Inferior parietal cortex (tissue), 1 donor: ENCODE measurements around the gene FAIM2.

Experiments used
- DNase-seq: peaks from one replicate; pipeline ENCODE4 v3.0.0-alpha.2; 2016; ENCODE audit errors: extremely low spot score

FAIM2 gene

DNA sequence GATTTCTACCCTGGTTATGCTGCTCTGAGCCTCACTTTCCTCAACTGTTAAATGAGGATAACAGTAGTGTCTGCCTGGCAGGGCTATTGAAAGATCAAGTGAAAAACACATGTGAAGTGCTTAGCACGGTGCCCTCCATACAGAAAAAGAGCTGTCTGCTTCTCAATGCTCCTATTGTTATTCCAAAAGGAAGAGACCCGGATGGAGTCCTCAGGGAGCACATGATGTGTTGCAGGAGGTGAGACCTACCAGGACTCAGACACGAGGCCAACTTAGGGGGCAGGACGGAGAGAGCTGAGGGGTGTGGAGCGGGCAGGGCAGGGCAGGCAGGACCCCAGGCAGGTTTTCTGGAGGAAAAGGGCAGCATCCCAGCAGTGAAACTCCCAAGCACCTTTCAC, 8.9 kb downstream of the FAIM2 start:
- DNase-seq: no peak

DNA sequence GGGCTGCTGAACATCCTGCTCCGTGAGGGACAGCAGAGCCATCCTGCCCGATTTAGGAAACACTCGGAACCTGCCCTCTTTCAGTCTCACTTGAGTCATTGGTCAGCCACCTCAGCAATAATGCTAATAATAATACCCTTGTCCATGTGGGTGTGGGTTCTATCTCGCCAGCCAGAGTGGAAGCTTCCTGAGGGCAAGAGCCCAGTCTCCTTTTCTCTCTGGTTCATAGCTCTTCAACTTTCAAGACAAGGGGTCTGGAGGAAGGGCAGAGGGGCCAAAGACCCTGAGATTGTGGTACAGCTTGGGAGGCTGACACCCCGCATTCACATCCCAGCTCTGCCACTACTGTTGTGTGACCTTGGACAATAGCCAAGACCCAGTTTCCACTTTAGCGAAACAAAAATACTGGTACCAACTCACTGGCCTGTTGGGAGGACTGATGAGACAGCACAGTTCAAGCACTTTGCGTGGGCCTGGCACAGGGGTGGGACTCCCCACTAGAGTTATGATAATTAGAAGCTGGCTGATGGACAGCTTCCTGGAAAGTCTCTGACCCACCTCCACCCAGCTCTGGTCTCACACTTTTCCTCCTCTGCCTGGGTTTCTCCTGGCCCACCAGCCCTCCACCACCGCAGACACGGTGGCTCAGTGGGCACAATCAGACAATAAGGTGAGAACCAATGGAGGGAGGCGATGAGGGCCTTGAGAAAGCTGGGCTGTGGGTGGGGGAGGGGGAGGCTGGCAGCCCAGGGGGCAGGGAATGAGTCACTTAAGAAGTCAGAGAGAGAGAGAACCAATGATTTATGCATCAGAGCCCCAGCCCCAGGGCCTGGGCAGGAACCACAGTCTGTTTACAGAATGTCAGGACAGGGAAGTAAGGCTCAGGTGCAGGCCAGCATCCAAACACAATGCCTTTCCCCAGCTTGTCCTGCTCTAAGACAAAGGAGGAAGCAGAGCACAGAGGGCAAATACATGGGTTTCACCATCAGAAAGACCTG, 9.6 kb downstream of the FAIM2 start:
- no peak for DNase-seq

DNA sequence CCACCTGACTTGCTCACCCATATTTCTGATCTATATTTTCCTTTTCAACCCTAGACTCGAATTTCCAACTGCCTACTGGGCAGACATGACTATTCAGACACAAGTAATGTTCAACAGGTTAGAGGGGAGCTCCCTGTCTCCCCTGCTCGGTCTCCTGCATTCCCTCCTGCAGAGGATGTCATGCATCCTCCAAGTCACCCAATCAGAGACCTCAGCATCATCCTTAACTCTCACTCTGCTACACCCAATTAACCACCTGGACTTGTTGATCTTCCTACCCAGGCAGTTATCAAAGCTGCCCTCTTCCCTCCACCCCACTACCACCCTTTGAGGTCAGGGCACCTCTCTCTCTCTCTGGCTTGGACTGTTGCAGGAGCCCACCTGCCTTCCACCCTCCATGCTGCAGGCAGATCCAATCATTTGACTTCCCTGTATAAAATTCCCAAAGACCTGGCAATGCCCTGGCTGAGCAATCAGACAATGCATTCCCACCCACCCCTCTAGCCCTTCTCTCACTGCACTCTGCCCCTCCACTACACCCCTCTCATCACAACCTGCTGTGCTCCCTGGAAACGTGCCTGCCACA, 10.9 kb downstream of the FAIM2 start:
- no peak for DNase-seq

DNA sequence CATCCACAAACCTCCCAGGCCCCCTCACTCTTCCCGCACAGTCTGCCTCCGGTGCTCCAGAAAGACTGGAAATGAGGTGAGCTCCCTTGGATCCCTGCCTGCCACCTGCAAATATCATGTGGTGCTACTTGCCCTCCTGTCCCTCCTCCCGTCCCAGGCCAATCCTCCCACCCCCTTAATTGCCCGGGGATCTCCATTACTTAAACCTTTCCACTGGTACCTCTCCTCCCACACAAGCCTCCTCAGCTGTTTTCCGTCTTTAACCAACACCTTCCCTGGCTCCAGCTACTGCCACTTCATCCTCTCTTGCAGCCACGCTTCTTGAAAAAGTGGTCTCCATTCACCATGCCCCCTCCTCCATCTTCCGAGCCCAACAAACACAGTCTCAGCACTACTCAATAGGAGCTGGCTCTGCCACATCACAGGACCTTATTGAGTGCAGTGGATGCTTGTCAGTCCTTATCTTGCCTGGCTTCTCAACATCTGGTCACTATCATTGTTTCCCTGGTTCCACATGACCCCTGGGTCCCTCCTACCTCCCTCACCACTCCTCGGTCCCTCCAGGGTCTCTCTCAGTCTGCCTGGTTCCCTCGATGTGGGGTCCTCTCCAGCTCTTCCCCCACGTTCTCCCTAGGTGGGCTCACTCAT, 11.5 kb downstream of the FAIM2 start:
- no peak for DNase-seq

- DNase-seq: no peak
These were observed 12.2 kb downstream of the FAIM2 start for GRCh38 chr12:49891476-49891875.

- DNase-seq: no peak
These were observed 12.7 kb downstream of the FAIM2 start for GRCh38 chr12:49891012-49891411.

DNA sequence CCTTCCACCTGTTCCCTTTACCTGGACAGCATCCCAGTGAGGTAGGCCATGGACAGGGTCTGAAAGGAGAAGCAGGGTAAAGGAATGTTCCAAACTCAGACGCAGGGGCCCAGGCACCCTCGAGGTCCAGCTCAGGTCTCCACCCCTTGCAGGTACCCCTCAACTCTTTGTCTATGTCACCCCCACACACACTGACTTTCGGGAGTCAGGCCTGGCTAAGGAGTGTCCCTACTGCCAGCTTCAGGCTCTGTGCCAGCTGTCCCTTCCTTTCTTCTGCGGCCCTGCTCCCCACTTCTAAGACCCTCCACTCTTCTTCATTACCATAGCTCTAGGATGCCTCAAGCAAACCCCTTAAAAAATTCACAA, 13.6 kb downstream of the FAIM2 start:
- DNase-seq: no peak

DNA sequence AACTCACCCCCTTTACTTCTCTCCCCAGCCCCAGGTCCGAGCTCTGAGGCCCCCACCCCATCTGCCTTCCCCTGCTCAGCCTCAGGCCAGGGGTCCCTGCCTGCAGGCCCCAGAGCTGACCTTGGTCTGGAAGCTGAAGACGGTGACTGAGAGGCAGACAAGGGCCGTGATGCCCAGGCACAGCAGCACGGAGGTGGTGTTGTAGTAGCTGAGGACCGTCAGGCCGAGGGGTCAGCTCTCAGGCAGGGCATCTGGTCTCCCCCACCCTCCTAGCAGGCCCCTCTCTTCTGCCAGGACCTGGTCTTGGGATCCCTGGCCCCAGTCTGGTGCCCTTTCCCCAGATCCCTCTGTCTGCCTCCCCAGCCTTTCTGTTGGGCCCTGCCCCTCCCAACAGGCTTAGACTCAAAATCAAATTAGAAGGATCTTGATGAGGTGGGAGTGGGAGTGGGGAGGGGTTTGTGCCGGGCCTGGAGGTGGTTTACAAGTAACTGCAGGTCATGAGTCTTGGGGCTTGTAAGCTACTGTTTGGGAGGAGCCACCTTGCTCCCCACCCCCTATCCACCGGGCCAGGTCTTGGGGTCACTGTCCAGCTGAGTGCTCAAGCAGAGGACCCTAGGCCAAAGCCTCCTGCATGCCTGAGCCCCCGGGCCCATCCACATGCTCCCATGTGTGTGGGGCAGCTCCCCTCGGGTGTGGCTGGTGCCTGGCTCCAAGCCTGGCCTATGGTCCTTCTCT, 14.2 kb downstream of the FAIM2 start:
- no peak for DNase-seq

- no peak for DNase-seq
These were observed 15.1 kb downstream of the FAIM2 start for GRCh38 chr12:49888461-49889151.

GRCh38 chr12:49887536-49888401, 15.9 kb downstream of the FAIM2 start:
- DNase-seq: no peak

DNA sequence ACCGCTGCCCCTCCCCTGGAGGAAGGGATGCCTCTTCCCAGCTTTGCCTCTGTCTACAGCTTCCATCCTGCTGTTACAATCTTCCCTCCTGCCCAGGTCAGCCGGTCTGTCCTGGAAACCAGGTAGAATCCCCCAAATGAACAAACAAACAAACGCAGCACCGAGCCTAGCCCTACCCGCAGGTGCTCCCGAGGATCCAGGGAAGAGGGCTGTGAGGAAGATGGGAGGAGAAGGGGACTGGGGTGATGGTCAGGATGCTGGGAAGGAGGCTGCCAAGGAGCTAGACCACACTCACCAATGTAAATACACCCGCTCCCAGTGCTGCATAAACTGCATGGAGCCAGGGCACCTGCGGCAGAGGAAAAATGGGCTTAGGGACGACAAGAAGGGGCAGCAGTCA, 16.6 kb downstream of the FAIM2 start:
- no peak for DNase-seq

- no peak for DNase-seq
These were observed 17.8 kb downstream of the FAIM2 start for GRCh38 chr12:49885663-49886461.

GRCh38 chr12:49885118-49885517, 18.6 kb downstream of the FAIM2 start:
- DNase-seq: no peak

GRCh38 chr12:49882851-49883464, 20.7 kb downstream of the FAIM2 start:
- DNase-seq: no peak

DNA sequence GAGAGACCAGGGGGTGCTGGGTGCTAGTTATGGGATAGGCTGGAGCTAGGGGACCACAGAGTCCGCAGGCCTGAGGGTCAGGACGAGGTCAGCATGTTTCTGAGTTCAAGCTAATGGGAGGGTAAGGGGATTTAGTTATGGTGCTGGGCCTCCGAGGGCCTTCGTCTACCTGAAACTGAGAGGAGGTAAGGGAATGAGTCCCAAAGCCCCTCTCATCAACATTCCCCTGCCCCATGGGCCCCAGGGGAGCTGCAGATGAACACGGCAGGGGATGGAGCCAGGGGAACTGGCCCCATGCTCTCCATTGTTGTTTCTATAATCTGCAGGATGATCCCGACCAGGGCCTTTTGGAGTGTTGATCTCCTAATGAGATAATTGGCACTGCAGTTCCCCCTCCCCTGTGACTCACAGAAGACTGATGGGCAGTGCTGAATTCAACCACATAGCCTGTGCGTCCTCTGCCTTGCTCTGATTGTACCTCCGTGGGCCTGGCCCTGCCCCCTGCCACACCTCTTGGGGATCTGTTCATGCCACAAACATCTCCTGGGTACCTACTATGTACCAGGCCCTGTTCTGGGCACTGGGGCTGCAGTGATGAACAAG, 21.4 kb downstream of the FAIM2 start:
- no peak for DNase-seq

DNA sequence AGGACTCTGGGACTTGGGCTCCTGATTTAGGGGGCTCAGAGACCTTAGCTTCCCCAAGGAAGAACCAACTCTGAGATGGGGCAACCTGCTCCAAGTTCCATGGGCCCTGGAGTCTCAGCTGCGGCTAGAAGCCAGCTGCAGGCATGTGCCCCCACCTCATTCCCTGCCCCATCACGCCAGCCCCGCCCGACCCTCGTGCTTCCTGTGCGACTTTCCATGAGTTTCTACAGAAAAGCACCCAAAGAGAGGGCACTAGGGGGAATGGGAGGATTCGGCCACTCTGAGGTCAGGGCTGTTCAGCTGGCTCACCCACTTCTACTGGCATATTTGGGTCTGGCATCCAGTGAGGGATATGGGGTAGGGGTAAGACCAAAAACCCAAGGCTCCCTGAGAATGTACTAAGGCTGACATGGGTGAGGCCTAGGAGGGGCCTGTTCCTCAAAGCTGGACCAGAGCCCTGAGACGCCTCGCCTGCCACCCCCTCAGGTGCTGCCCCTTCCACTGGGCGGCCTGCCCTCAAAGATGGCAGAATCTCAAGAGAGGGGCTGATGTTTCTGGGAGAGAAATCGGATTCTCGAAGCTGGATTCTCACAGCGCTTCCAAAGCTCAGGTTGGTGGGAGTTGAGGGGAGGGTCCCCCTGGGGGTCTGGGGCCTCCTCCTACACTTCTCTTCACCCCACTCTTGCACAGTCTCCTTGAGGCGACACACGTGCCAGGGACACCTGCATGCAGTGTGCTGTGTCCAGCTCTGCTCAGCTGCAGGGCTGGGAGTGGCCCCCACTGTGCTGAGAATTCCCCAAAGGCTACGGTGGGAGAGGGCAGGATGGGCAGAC, 22.1 kb downstream of the FAIM2 start:
- no peak for DNase-seq

- no peak for DNase-seq
These were observed 22.8 kb downstream of the FAIM2 start for GRCh38 chr12:49880756-49881414.
